NCI-H510A treated with DMSO at 0.1 percent for 48 hours (cell line): ENCODE measurements around the gene TBC1D14.
"Not testable (repeated sequence)": the region's sequence is repeated elsewhere in the genome, so short reads cannot be mapped to it uniquely, and the experiment has no call there.

ENCODE experiments used
- DNase-seq: peaks from one replicate; lab custom pipeline; 2025; lab: John Stamatoyannopoulos, UW

The TBC1D14 gene

GRCh38 chr4:6890358-6890757 is 19.3 kb upstream of the TBC1D14 start:
- DNase-seq, result no peak

GRCh38 chr4:6890971-6891370 is 18.7 kb upstream of the TBC1D14 start:
- not testable (repeated sequence) for DNase-seq

GRCh38 chr4:6891436-6892170 is 18.0 kb upstream of the TBC1D14 start:
- no peak for DNase-seq

GRCh38 chr4:6892190-6892908 is 17.3 kb upstream of the TBC1D14 start:
- DNase-seq, result no peak

- DNase-seq, result no peak
Measured at GRCh38 chr4:6892909-6893202, 16.8 kb upstream of the TBC1D14 start.

- DNase-seq, result no peak
Measured at GRCh38 chr4:6893449-6894085, 16.1 kb upstream of the TBC1D14 start.

- DNase-seq, result no peak
Measured at GRCh38 chr4:6894086-6894478, 15.5 kb upstream of the TBC1D14 start.

- DNase-seq, result no peak
Measured at GRCh38 chr4:6894528-6895498, 14.8 kb upstream of the TBC1D14 start.

- no peak for DNase-seq
Measured at GRCh38 chr4:6896035-6896434, 13.6 kb upstream of the TBC1D14 start.

- DNase-seq, result no peak
Measured at GRCh38 chr4:6898763-6899162, 10.9 kb upstream of the TBC1D14 start.

- DNase-seq, result no peak
Measured at GRCh38 chr4:6900181-6900812, 9.3 kb upstream of the TBC1D14 start.

- DNase-seq, result no peak
Measured at GRCh38 chr4:6900956-6901355, 8.7 kb upstream of the TBC1D14 start.

GRCh38 chr4:6901669-6902317 is 7.8 kb upstream of the TBC1D14 start:
- DNase-seq, result no peak

- no peak for DNase-seq
Measured at GRCh38 chr4:6902318-6903042, 7.1 kb upstream of the TBC1D14 start.

GRCh38 chr4:6905516-6906445 is 3.8 kb upstream of the TBC1D14 start:
- DNase-seq, result no peak

- not testable (repeated sequence) for DNase-seq
Measured at GRCh38 chr4:6906486-6906885, 3.1 kb upstream of the TBC1D14 start.

GRCh38 chr4:6907658-6908191 is 1.9 kb upstream of the TBC1D14 start:
- peak; percentile 41 for DNase-seq

- DNase-seq, result no peak
Measured at GRCh38 chr4:6908432-6909112, 1.1 kb upstream of the TBC1D14 start.

GRCh38 chr4:6909970-6910339 is 329 bp downstream of the TBC1D14 start:
- no peak for DNase-seq
